GM18498 (cell line): ENCODE measurements around the gene TMEM243.
A peak's percentile ranks its signal among the peaks of the same experiment; 100 is the strongest.

ENCODE experiments used
- ATAC-seq: cut with Tn5 transposase; IDR thresholded peaks from one replicate; pipeline ENCODE4 v1.9.1; 2021; ENCODE audit warnings: mild to moderate bottlenecking, moderate library complexity; ENCODE audit not compliant: unreplicated experiment

Gene TMEM243

DNA sequence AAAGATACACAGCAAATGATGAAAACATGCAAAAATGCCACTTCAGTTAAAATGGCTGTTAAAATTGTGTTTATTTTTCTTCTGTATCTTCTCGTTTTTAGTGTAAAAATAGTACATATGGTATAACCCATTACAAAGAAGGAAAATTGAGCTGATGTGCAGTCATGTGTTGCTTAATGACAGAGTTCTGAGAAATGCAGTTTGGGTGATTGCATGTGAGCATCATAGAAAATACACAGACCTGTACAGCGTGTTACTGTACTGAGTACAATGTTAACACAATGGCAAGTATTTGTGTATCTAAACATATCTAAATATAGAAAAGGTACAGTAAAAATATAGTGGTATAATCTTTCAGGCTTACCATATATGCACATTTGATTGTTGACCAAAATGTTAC lies 60.0 kb downstream of the TMEM243 start:
- peak; percentile 35 for ATAC-seq

DNA sequence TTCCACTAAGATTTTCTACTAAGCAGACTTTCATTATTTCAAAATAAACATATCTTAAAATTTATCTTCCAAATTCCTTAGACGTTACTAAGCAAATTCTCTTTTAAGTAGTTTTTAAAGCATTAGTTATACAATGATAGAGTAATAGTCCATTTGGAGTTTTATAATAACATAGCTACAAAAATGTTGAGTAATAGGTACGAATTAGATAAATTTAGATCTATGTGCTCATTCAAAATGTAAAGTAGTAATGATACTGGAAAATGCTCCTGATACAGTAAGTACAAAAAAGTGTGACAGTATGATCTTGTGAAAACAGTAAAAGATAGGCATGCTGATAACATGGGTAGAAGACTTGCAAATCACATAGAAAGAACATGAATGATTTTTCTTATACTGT lies 62.8 kb downstream of the TMEM243 start:
- no peak for ATAC-seq

DNA sequence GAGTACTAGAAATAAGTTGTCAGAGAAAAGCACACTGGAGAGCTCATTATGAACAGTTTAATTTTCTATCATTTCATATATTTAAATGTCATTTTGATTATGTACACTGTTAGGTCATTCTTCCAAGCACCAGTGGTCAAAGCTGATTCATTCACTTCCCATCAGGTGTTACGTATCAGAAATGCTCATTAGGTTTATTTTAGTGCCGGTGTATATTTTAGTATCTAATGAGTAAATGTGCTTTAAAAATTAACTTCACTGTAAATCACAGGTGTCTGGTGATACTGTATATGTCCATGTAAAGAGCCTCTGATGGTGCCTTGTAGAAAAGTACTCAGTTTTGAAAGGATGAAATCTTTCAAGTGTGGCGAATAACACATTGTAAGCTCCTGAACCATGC lies 63.7 kb downstream of the TMEM243 start:
- ATAC-seq: no peak

DNA sequence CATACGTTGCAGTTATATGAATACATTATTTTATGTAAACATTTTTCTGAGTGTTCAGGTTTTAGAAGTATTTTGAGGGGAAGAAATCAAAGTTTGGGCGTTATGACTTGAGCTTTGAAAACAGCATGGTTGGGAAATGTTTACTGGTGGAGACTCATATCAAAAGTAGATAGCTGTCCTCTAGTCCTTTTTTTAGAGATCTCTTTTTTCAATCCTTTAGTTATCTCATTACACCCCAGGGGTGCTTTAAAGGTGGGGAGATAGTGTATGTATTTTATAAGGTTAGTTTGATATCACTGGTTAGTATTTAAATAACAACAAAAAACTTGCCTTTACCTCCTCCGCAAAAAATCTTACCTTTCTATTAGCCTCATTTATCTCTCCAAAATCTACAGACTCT lies 65.0 kb downstream of the TMEM243 start:
- no peak for ATAC-seq

- no peak for ATAC-seq
These were observed 65.4 kb downstream of the TMEM243 start for GRCh38 chr7:87154166-87154565.

DNA sequence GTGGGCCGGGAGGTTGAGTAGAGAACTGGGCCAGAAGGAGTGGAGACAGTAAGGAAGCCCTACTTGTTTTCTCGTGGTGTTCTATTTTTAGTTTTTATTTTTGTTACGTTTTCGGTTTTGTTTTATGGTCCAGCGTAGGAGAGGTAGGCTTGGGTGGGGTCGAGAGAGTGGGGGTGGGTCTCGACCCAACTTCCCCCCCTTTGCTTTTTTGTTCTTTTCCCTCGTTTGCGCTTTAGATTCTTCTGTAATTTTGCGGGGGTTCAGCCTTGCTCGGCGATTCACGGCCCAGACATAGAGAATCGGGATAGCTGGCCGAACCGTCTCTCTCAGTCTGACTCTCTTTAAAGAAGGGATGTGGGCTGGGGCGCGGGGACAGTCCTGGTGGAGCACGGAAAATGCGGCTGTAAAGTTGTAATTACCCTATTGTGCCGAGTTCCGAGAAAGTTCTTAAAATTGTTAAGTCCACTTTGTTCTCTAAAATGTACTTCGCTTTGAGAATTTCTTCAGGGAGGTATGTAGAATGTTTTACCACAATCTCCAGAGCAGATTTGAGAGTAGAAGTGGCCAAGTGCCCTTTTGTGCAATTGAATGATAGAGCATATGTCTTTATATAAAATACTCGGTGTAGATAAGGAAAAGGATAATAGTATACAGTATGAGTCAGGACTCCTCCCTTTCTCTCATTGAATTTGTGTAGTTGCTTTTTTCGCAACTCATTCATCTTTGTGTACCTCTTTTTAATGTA lies 66.5 kb downstream of the TMEM243 start:
- peak; percentile 13 for ATAC-seq

DNA sequence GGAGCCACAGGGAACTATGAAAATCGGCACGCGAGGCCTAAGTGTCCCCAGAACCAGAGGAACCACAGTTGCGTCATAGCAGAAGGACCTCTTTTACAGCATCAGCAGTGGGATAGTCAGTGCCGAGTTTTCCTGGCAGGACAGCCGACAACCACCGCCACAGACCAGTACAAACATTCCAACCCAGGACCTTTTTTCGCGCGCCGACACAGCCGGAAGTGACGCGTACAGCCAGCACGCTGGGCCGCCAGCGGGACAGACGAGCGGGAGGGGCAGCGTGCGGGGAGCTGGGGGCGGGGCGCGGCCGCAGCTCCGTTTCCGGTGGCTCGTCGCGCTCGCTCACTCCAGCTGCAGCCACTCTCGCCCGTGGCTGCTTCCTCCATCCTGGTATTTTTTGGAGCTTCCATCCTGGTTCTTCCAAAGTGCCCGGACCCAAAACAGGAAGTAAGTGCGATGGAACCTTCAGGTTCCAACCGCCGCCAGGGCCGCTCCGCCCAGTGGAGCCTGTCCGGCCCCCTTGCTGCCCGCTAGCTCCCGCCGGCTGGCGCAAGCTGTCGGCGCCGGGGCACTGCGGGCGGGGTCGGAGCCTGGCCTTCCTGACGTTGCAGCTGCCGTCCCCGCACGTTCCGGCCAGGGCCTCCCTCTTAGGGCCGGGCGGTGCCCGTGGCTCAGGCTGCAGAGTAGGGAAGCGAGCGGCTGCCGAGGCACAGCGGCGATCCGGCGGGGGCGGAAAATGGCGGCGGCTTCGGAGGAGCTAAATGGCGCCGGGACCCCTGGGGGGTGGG lies 67.2 kb downstream of the TMEM243 start, which contains the start of gene DMTF1:
DMTF1 (plus strand) TSS at position 342 of the 785 bp plus-strand sequence. CDS start 12,489 bp downstream, outside the sequence.
- peak; percentile 90 for ATAC-seq

DNA sequence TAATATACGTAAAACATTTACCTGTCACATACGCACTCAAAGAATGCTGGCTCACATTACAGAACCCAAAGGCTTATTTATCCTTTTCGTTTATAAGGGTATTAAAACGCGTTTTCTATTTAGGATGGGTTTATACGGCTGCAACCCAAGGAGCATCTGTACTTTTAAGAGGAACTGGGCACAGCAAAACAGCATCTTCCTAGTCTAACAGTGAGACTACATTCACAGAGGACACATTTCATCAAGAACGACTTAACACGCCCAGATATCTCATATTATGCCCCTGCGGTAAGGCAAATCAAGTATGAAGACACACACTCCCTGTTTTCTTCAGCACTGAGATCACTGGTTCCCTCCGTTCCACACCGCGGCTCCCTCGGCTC lies 67.8 kb downstream of the TMEM243 start:
- peak; percentile 35 for ATAC-seq

DNA sequence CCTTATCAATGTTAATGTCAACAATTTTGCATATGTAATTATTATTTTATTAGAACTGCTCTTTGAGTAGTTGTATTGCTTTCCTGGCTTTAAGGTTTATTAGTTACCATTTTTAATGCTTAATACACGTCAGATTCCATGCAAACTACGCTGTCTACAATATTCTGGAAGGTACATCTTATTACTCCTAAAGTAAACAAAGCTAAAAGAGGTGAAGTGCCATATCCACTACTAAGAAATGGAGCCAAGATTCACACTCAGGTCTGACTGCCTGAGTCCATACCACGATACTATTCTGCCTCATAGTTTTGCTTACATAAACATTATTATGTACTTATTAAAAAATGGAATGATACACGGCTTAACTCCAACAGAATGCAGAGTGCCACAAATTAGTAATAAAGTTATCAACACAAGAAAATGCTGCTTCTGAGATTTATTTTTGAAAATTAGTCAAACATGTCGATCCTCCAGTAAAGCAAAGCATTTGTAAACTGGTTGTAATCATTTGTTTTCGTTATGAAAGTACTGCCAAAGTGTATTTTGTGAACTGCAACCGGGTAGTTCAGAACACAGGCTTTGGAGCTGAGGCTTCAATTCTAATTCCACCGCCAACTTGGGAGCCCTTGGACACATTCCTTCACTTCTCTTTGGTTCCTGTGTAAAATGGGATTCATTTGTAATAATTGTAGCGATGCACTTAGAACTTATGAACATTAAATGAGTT lies 68.4 kb downstream of the TMEM243 start:
- ATAC-seq: no peak

GRCh38 chr7:87148332-87148955 lies 71.1 kb downstream of the TMEM243 start:
- ATAC-seq: no peak

DNA sequence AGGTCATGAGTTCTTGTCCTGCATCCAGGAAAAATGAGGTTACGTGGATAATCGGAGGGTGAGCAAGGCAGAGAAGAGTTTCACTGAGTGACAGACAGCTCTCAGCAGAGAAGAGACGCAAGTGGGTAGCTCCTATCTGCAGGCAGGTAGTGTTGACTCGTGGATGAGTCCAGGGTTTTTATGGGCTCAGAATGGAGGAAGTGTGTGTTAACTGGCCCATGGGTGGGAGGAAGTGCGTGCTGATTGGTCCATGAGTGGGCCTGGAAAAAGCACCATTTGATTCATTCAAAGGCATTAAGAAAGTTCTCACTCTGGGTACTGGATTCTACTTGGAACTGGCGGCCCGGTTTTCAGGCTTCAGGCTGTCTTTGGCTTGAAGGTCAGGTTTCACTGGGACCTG lies 72.0 kb downstream of the TMEM243 start:
- ATAC-seq: no peak

GRCh38 chr7:87146740-87147386 lies 72.7 kb downstream of the TMEM243 start:
- no peak for ATAC-seq
